ENCODE results near the gene CCDC172. TPM values are rescaled to one million over a fixed set of nuclear protein-coding genes. Genes with fewer than 3 reads are reported as not detected.

Gene CCDC172
- total and polyA plus RNA-seq, 2 of the 13 experiments (the other 11 are each of a cell fraction or from before 2014, with no cell fraction given), result not detected

GRCh38 chr10:116325987-116326386, 1.7 kb downstream of the CCDC172 start (continued):
- TF ChIP-seq CHCHD3 (CRISPR knock-in tag; IDR thresholded peaks at IDR 0.05) (no peak), RNF219 (CRISPR knock-in tag; IDR thresholded peaks at IDR 0.05) (no peak), KDM6A (CRISPR knock-in tag; IDR thresholded peaks at IDR 0.05; ENCODE audit: low read depth) (no peak), NFKBIZ (CRISPR knock-in tag; IDR thresholded peaks at IDR 0.05) (no peak), ZBTB43 (CRISPR knock-in tag; conservative IDR thresholded peaks at IDR 0.05) (no peak), FOXA1 (IDR thresholded peaks at IDR 0.05) (no peak), FOXA1 (CRISPR knock-in tag; IDR thresholded peaks at IDR 0.05) (no peak)

- H3K4me1 ChIP-seq (ENCODE audit: insufficient read depth, low read length), result no peaks in the 10 kb centered on the region
- no peak overlapping the region for H3K4me2 ChIP-seq (ENCODE audit: low read depth, low read length)
- no peak overlapping the region for H3K4me3 ChIP-seq (replicated peaks in 1 of 3; ENCODE audit: insufficient read depth in 1 of 3, low read depth in 2 of 3, low read length in 3 of 3)
- H3K27ac ChIP-seq (ENCODE audit: extremely low read length, insufficient read depth, low read length), result no peak overlapping the region
- DNase-seq (ENCODE audit: low spot score) (no peak), ATAC-seq (no peak), FAIRE-seq (no peak)
- H3K36me3 ChIP-seq (replicated peaks in 1 of 2; ENCODE audit: control insufficient read depth in 1 of 2, insufficient read depth in 2 of 2, low read length in 2 of 2), result no peaks in the 10 kb centered on the region
- H3K27me3 ChIP-seq (ENCODE audit: control insufficient read depth in 1 of 2, insufficient read depth in 2 of 2, low read length in 2 of 2), result no peaks in the 10 kb centered on the region; a peak in 2 of 5 replicates
- H4K20me1 ChIP-seq (ENCODE audit: insufficient read depth, low read length), result no peaks in the 10 kb centered on the region
- in situ Hi-C loops (cut with HindIII; ENCODE audit: extremely low pct_ligation_motif_present, low pct_unique_long_range_greater_than_20kb) (no loop called here), intact Hi-C loops (cut with micrococcal nuclease; ENCODE audit: unreplicated experiment) (no loop called here)
- H2AFZ ChIP-seq (ENCODE audit: low read length), result no peak overlapping the region
- TF ChIP-seq ZBTB43 (CRISPR knock-in tag; conservative IDR thresholded peaks at IDR 0.05), result no peak
- no peak overlapping the region for H3K9ac ChIP-seq (ENCODE audit: insufficient read depth, low read depth, low read length)
- POLR2A ChIA-PET, result no interaction called here
- WGBS (ENCODE audit: low lambda C conversion rate), result 6% methylated on average over 1 of the region's 1 CpG
- CTCF ChIA-PET (ENCODE audit: low intra/inter-chr PET ratio, low total read pairs), result no interaction called here
- BruUV-seq (replicated peaks), result no TSS peak
- H3K9me3 ChIP-seq (ENCODE audit: low read length), result no peaks in the 10 kb centered on the region
- H3K79me2 ChIP-seq (ENCODE audit: insufficient read depth, low read length), result no peaks in the 10 kb centered on the region
Measured at GRCh38 chr10:116329153-116329552, 4.9 kb downstream of the CCDC172 start.
